Sigmoid colon (tissue), 7 donors: ENCODE data around the gene SULF2. TPM values are rescaled to one million over a fixed set of nuclear protein-coding genes. Genes with fewer than 3 reads are reported as not detected.

Experiments
- DNase-seq: peaks from one replicate; pipeline ENCODE4 v3.0.0-alpha.2; 2019
- H3K27ac ChIP-seq, 4 donors: fragments of 200-600 bp; sonication (generic); one replicate each; pipeline ENCODE4 v1.5.1; 2016 to 2019; ENCODE audit warnings: mild to moderate bottlenecking in 1 of 4
- H3K27me3 ChIP-seq, 3 donors: fragments of 200-600 bp; sonication (generic); one replicate each; pipeline ENCODE4 v1.5.1; 2019; ENCODE audit warnings: mild to moderate bottlenecking in 1 of 3
- H3K36me3 ChIP-seq, 4 donors: fragments of 200-600 bp; sonication (generic); one replicate each; pipeline ENCODE4 v1.5.1; 2016 to 2019
- H3K4me1 ChIP-seq, 4 donors: fragments of 200-600 bp; sonication (generic); one replicate each; pipeline ENCODE4 v1.5.1; 2017 to 2019
- H3K4me3 ChIP-seq, 4 donors: fragments of 200-600 bp; sonication (generic); one replicate each; pipeline ENCODE4 v1.5.1; 2017 to 2019; ENCODE audit warnings: mild to moderate bottlenecking in 2 of 4, moderate library complexity in 1 of 4
- H3K9me3 ChIP-seq, 4 donors: fragments of 200-600 bp in 3 of 4; sonication (generic) in 3 of 4; one replicate each; pipeline versions ENCODE4 v1.5.1 to v1.6.1; 2013 to 2019
- EP300 ChIP-seq, 4 donors: sonication (generic); formaldehyde crosslinking; IDR thresholded peaks; one replicate each; pipeline ENCODE4 v1.6.1; 2017; ENCODE audit warnings: antibody characterized with exemption in 4 of 4
- POLR2A ChIP-seq, 2 donors: fragments of 450-650 bp; IDR thresholded peaks; one replicate each; pipeline ENCODE4 v1.6.1; 2016; ENCODE audit warnings: antibody characterized with exemption in 2 of 2, mild to moderate bottlenecking in 2 of 2, moderate library complexity in 2 of 2
- POLR2AphosphoS5 ChIP-seq, 4 donors: sonication (generic); formaldehyde crosslinking; IDR thresholded peaks; one replicate each; pipeline ENCODE4 v1.6.1; 2017; ENCODE audit warnings: antibody characterized with exemption in 4 of 4
- WGBS, 2 donors: extraction: QIAGEN DNeasy Blood & Tissue Kit; methylation state at CpG; one replicate each; pipeline ENCODE4 v1.1.7; 2013; 5-methylcytosine and 5-hydroxymethylcytosine counted together
- intact Hi-C: fragments of 100-400 bp; cut with DNase I; formaldehyde crosslinking; loops from one replicate; pipeline ENCODE4 v1.15.1; 2023
- polyA plus RNA-seq, 3 donors: library from polyadenylated mRNA; stranded (reverse); fragments of 200-250 nt; gene quantifications; one replicate each; pipeline ENCODE4 v1.2.3, GENCODE V29; 2013
- total RNA-seq, 4 donors: library from RNA; depleted of rRNA; stranded (reverse); fragments of >200 nt; gene quantifications; one replicate each; pipeline ENCODE4 v1.1.0, GENCODE V29; 2016
- TF ChIP-seq, protein P1 (sequence below), 4 experiments: fragments of 450-650 bp in 3 of 4; fragments of 200-600 bp in 1 of 4; IDR thresholded peaks; one replicate each; pipeline ENCODE4 v1.5.1; 2016 to 2019; ENCODE audit warnings: antibody characterized with exemption in 4 of 4, mild to moderate bottlenecking in 3 of 4, moderate library complexity in 2 of 4
- donor health status: healthy with polysubstance abuse.
- donor health status: Bipolar disorder and iron deficiency.
- donor health status: healthy.

The SULF2 gene
- total and polyA plus RNA-seq, 7 donors = 14.6 to 70.1 (median 28.2) TPM

DNA sequence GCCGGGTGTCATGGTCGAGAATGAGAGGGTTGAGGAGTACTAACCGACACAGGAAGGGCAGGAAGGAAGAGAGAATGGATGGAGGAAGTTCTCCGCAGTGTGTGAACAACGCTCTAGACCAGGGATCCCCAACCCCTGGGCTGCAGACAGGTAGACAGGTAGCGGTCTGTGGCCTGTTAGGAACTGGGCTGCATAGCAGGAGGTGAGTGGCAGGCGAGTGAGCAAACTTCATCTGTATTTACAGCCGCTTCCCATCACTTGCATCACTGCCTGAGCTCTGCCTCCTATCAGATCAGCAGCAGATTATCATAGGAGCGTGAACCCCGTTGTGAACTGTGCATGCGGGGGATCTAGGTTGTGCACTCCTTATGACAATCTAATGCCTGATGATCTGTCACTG lies 62.0 kb downstream of the SULF2 start:
- Histone ChIP-seq H3K36me3 (no peaks in the 10 kb centered on the region), H3K9me3 (no peaks in the 10 kb centered on the region), H3K4me3 (no peak overlapping the region), H3K27ac (no peak overlapping the region), H3K27me3 (no peaks in the 10 kb centered on the region), H3K4me1 (peaks cover 0 to 33% (median 29%) of the 10 kb centered on the region in 4 donors)
- 70 to 89% methylated on average over 11 of the region's 11 CpGs for WGBS, 2 donors
- intact Hi-C loops = loop anchor here (5.0 kb wide), 1 partner anchor 36 kb away; no protein-coding TSS in a partner anchor
- TF ChIP-seq EP300 (IDR thresholded peaks at IDR 0.05) = no peak
- TF ChIP-seq, protein P1, sequence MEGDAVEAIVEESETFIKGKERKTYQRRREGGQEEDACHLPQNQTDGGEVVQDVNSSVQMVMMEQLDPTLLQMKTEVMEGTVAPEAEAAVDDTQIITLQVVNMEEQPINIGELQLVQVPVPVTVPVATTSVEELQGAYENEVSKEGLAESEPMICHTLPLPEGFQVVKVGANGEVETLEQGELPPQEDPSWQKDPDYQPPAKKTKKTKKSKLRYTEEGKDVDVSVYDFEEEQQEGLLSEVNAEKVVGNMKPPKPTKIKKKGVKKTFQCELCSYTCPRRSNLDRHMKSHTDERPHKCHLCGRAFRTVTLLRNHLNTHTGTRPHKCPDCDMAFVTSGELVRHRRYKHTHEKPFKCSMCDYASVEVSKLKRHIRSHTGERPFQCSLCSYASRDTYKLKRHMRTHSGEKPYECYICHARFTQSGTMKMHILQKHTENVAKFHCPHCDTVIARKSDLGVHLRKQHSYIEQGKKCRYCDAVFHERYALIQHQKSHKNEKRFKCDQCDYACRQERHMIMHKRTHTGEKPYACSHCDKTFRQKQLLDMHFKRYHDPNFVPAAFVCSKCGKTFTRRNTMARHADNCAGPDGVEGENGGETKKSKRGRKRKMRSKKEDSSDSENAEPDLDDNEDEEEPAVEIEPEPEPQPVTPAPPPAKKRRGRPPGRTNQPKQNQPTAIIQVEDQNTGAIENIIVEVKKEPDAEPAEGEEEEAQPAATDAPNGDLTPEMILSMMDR (IDR thresholded peaks at IDR 0.05) = no peak
- no peak for DNase-seq

DNA sequence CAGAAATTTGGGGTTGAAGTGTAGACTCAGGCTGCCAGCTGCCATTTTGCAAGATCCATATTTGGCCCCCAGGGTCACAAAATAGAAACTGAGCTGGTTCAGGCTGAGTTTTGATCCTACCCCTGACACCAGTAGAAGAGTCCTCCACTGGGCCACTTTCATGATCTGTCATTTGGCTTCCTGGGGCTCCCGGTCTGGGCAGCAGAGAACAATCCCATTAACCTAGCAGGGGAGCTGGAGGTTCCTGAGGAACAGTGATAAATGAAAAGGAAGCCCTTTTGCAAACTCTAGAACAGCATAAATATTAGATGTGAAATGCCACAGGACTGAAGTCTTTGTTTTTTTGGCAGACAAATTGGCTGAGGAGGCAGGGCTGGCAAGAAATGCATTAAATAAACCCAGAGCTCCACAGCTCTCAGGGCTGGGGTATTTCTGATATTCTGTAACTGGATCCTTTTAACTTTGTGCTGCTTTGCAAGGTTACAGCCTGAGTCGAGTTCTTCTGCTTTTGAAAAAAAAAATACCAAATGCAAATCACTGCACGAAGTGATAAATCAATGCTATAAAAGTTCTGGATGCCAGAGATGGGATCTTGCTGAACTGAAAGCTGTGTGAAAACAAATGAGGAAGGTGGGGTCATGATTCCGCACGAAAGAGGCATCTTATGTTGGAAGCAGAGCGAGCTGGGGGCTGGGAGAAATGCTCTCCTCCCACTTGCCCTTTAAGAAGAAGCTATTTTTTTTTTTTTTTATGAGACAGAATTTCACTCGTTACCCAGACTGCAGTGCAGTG lies 64.4 kb downstream of the SULF2 start:
- intact Hi-C loops = loop anchor here (5.0 kb wide), 1 partner anchor 34 kb away; no protein-coding TSS in a partner anchor
- TF ChIP-seq POLR2A (IDR thresholded peaks at IDR 0.05) = no peak
- TF ChIP-seq, protein P1 (IDR thresholded peaks at IDR 0.05) = no peak
- peak in 1 of 4 donors; percentile 25 for TF ChIP-seq EP300 (IDR thresholded peaks at IDR 0.05)
- peak in 3 of 4 donors; percentile 44 to 63 (median 54) for TF ChIP-seq POLR2AphosphoS5 (IDR thresholded peaks at IDR 0.05)
- 61 to 62% methylated on average over 7 of the region's 7 CpGs for WGBS, 2 donors
- Histone ChIP-seq H3K4me3 (no peak overlapping the region), H3K27me3 (no peaks in the 10 kb centered on the region), H3K27ac (peak overlapping the region; percentile 69 to 77 (median 74)), H3K36me3 (no peaks in the 10 kb centered on the region), H3K9me3 (no peaks in the 10 kb centered on the region), H3K4me1 (peaks cover 0 to 33% (median 28%) of the 10 kb centered on the region in 4 donors)
- DNase-seq = no peak

DNA sequence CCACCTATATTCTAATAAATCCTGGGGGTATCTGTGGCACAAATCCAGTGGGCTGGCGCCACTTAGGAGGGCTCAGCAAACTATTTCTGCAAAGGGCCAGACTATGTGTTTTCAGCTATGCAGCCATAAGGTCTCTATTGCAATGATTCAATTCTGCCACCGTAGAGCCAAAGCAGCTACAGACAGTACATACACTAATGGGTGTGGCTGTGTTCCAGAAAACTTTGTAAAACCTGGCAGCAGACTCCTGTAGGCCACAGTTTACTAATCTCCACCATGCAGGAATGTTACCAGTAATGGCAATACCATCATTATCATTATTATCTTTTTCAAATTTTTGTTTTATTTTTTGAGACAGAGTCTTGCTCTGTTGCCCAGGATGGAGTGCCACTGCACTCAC lies 65.7 kb downstream of the SULF2 start:
- WGBS, 2 donors = 58 to 76% methylated on average over 2 of the region's 2 CpGs
- intact Hi-C loops = loop anchor here (5.0 kb wide), 1 partner anchor 32 kb away; no protein-coding TSS in a partner anchor

DNA sequence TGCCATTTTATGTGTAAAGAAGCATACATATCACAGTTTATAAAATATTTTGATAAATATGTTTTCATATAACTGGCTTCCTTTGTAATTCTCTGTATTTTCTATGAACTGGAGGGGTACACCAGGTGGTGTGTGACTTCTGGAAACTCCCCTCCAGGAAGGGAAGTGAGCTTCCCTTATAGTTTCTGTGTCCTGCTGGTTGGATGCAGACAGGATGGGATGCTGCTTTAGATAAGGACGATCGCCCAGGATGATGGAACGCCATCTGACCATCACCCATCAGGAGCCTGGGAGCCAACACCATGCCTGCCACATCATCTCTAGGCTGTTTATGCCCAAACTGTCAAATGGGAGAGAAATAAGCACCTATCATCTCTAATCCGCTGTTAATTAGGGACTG lies 66.1 kb downstream of the SULF2 start:
- Histone ChIP-seq H3K4me3 (no peak overlapping the region), H3K27me3 (no peaks in the 10 kb centered on the region), H3K36me3 (no peaks in the 10 kb centered on the region), H3K27ac (peak overlapping the region; percentile 69 to 77 (median 74)), H3K9me3 (no peaks in the 10 kb centered on the region), H3K4me1 (peaks cover 0 to 33% (median 28%) of the 10 kb centered on the region in 4 donors)
- TF ChIP-seq, protein P1 (IDR thresholded peaks at IDR 0.05) = no peak
- TF ChIP-seq POLR2AphosphoS5 (IDR thresholded peaks at IDR 0.05) (no peak), POLR2A (IDR thresholded peaks at IDR 0.05) (no peak), EP300 (IDR thresholded peaks at IDR 0.05) (no peak)
- DNase-seq = no peak
- intact Hi-C loops = no loop called here
- 87 to 95% methylated on average over 4 of the region's 4 CpGs for WGBS, 2 donors

More for the DNA sequence above, 65.7 kb downstream of the SULF2 start:
- H3K4me3 ChIP-seq = no peak overlapping the region
- no peaks in the 10 kb centered on the region for H3K27me3 ChIP-seq
- DNase-seq = no peak
- no peaks in the 10 kb centered on the region for H3K36me3 ChIP-seq
- TF ChIP-seq POLR2A (IDR thresholded peaks at IDR 0.05) (no peak), EP300 (IDR thresholded peaks at IDR 0.05) (no peak), POLR2AphosphoS5 (IDR thresholded peaks at IDR 0.05) (no peak)
- TF ChIP-seq, protein P1 (IDR thresholded peaks at IDR 0.05) = no peak
- peaks cover 0 to 33% (median 28%) of the 10 kb centered on the region in 4 donors for H3K4me1 ChIP-seq
- H3K9me3 ChIP-seq = no peaks in the 10 kb centered on the region
- peak overlapping the region; percentile 69 to 77 (median 74) for H3K27ac ChIP-seq
